SK-N-MC (cell line): ENCODE results near the gene CDH22.

ENCODE experiments used
- DNase-seq: peaks from one replicate; pipeline ENCODE4 v3.0.0-alpha.2; 2011; ENCODE audit warnings: low read depth, low spot score
- H3K27ac ChIP-seq: fragments of 200-600 bp; sonication (generic); 2 replicates; pipeline ENCODE4 v1.5.1; 2016; ENCODE audit warnings: mixed run types
- H3K36me3 ChIP-seq: fragments of 200-600 bp; sonication (generic); 2 replicates; pipeline ENCODE4 v1.6.1; 2017; ENCODE audit warnings: antibody characterized with exemption, low read length, mixed read lengths; ENCODE audit not compliant: insufficient read depth
- H3K4me3 ChIP-seq: fragments of 200-600 bp; sonication (generic); 2 replicates; pipeline ENCODE4 v1.5.1; 2016
- H3K9ac ChIP-seq: fragments of 200-600 bp; sonication (generic); 2 replicates; pipeline ENCODE4 v1.8.0; 2017; ENCODE audit warnings: mixed run types, mixed read lengths; ENCODE audit not compliant: insufficient read length
- H3K9me3 ChIP-seq: fragments of 200-600 bp; sonication (generic); 2 replicates; pipeline ENCODE4 v1.6.1; 2017; ENCODE audit warnings: low read depth, mild to moderate bottlenecking, antibody characterized with exemption, low read length, moderate library complexity, mixed read lengths
- EZH2 ChIP-seq: fragments of 200-600 bp; sonication (generic); IDR thresholded peaks from one replicate; pipeline ENCODE4 v1.6.1; 2017; ENCODE audit warnings: antibody characterized with exemption
- FOXP2 ChIP-seq: optimal IDR thresholded peaks from 2 replicates; pipeline ENCODE3; 2011; ENCODE audit warnings: mild to moderate bottlenecking, moderate library complexity; ENCODE audit not compliant: insufficient read depth; ENCODE audit errors: extremely low read length, control extremely low read depth
- POLR2AphosphoS5 ChIP-seq: IDR thresholded peaks from 2 replicates; pipeline ENCODE4 v1.6.1; 2012; ENCODE audit warnings: mild to moderate bottlenecking, low read depth, low read length, borderline replicate concordance

The CDH22 gene

GRCh38 chr20:46154305-46154704 lies 154.0 kb downstream of the CDH22 start:
- Histone ChIP-seq H3K9ac (no peak overlapping the region), H3K36me3 (no peaks in the 10 kb centered on the region), H3K9me3 (no peaks in the 10 kb centered on the region), H3K27ac (no peak overlapping the region), H3K4me3 (no peak overlapping the region)
- DNase-seq: no peak
- no peak for TF ChIP-seq FOXP2
- no peak for TF ChIP-seq POLR2AphosphoS5
- TF ChIP-seq EZH2: no peak

GRCh38 chr20:46152824-46153586 lies 155.3 kb downstream of the CDH22 start:
- TF ChIP-seq EZH2: no peak
- no peak for TF ChIP-seq FOXP2
- TF ChIP-seq POLR2AphosphoS5: no peak

GRCh38 chr20:46151936-46152335 lies 156.4 kb downstream of the CDH22 start:
- Histone ChIP-seq H3K4me3 (no peak overlapping the region), H3K36me3 (no peaks in the 10 kb centered on the region), H3K9ac (no peak overlapping the region), H3K27ac (no peak overlapping the region), H3K9me3 (no peaks in the 10 kb centered on the region)
- no peak for DNase-seq
- no peak for TF ChIP-seq EZH2
- no peak for TF ChIP-seq POLR2AphosphoS5
- no peak for TF ChIP-seq FOXP2

More at GRCh38 chr20:46152824-46153586, 155.3 kb downstream of the CDH22 start:
- Histone ChIP-seq H3K9me3 (no peaks in the 10 kb centered on the region), H3K4me3 (no peak overlapping the region), H3K9ac (no peak overlapping the region), H3K36me3 (no peaks in the 10 kb centered on the region), H3K27ac (no peak overlapping the region)
- no peak for DNase-seq

- no peak for TF ChIP-seq FOXP2
- Histone ChIP-seq H3K9ac (no peak overlapping the region), H3K9me3 (no peaks in the 10 kb centered on the region), H3K27ac (no peak overlapping the region), H3K36me3 (no peaks in the 10 kb centered on the region), H3K4me3 (no peak overlapping the region)
- no peak for DNase-seq
These were observed 157.4 kb downstream of the CDH22 start for GRCh38 chr20:46150943-46151342.

GRCh38 chr20:46148313-46149208 lies 159.7 kb downstream of the CDH22 start:
- H3K9me3 ChIP-seq: no peaks in the 10 kb centered on the region
- TF ChIP-seq POLR2AphosphoS5 (no peak), FOXP2 (no peak), EZH2 (no peak)
- no peak for DNase-seq
- no peak overlapping the region for H3K27ac ChIP-seq
- H3K9ac ChIP-seq: no peak overlapping the region
- H3K36me3 ChIP-seq: no peaks in the 10 kb centered on the region
- H3K4me3 ChIP-seq: no peak overlapping the region

GRCh38 chr20:46145713-46146112 lies 162.6 kb downstream of the CDH22 start:
- Histone ChIP-seq H3K27ac (no peak overlapping the region), H3K9me3 (no peaks in the 10 kb centered on the region), H3K36me3 (no peaks in the 10 kb centered on the region), H3K9ac (no peak overlapping the region), H3K4me3 (no peak overlapping the region)
- DNase-seq: no peak
- TF ChIP-seq FOXP2 (no peak), POLR2AphosphoS5 (no peak), EZH2 (no peak)

GRCh38 chr20:46144432-46145025 lies 163.8 kb downstream of the CDH22 start:
- no peak overlapping the region for H3K9ac ChIP-seq
- no peak for DNase-seq
- no peak for TF ChIP-seq POLR2AphosphoS5
- no peak for TF ChIP-seq EZH2
- no peak for TF ChIP-seq FOXP2
- H3K27ac ChIP-seq: no peak overlapping the region
- no peaks in the 10 kb centered on the region for H3K36me3 ChIP-seq
- H3K4me3 ChIP-seq: no peak overlapping the region
- no peaks in the 10 kb centered on the region for H3K9me3 ChIP-seq

GRCh38 chr20:46142124-46142523 lies 166.2 kb downstream of the CDH22 start:
- no peaks in the 10 kb centered on the region for H3K36me3 ChIP-seq
- no peaks in the 10 kb centered on the region for H3K9me3 ChIP-seq
- no peak overlapping the region for H3K27ac ChIP-seq
- no peak for DNase-seq
- no peak overlapping the region for H3K9ac ChIP-seq
- no peak overlapping the region for H3K4me3 ChIP-seq
- TF ChIP-seq POLR2AphosphoS5 (no peak), FOXP2 (no peak), EZH2 (no peak)
